GM06990 (cell line): ENCODE data around the gene SHISA8.

ENCODE experiments used
- DNase-seq: peaks from one replicate; pipeline ENCODE4 v3.0.0-alpha.2; 2011; ENCODE audit not compliant: insufficient read length; ENCODE audit errors: extremely low read depth
- H3K27me3 ChIP-seq: replicated peaks from 2 replicates; pipeline ENCODE4 v1.6.0; 2011; ENCODE audit warnings: low read length; ENCODE audit not compliant: control insufficient read depth, insufficient read depth
- H3K36me3 ChIP-seq: 2 replicates; pipeline ENCODE4 v1.5.1; 2011; ENCODE audit warnings: low read length; ENCODE audit not compliant: control insufficient read depth, insufficient read depth
- H3K4me3 ChIP-seq: replicated peaks from 2 replicates; pipeline ENCODE4 v1.5.1; 2011; ENCODE audit warnings: low read depth, mild to moderate bottlenecking, control low read depth, low read length
- TF ChIP-seq, protein P1 (sequence below): IDR thresholded peaks from 2 replicates; pipeline ENCODE4 v1.5.1; 2011; ENCODE audit warnings: low read length, control low read depth, mild to moderate bottlenecking, inconsistent platforms; ENCODE audit not compliant: insufficient read depth, poor library complexity, severe bottlenecking

Gene SHISA8

DNA sequence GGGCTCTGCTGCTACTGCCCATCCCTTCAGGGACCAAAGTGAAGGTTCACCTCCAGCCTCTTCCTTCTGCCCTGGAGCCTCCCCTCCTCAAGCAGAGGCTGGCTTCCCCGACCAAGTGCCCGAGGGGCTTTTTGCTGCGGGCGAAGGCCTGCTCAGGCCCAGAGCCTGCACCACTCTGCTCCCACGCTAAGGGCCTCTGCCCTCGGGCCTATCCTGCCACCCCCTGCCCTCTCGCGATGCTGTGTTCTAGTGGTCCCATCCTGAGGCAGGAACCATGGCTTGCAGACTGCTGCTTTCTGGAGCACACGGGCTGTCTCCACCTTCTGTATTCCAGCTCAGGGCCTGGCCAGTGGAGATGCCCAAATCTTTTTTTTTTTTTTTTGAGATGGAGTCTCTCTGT, 20.6 kb upstream of the SHISA8 start:
- peak; percentile 57 for DNase-seq
- Histone ChIP-seq H3K36me3 (peaks cover 4% of the 10 kb centered on the region; the same call in 1 of the 2 replicates), H3K27me3 (no peaks in the 10 kb centered on the region), H3K4me3 (no peak overlapping the region)
- TF ChIP-seq, protein P1, sequence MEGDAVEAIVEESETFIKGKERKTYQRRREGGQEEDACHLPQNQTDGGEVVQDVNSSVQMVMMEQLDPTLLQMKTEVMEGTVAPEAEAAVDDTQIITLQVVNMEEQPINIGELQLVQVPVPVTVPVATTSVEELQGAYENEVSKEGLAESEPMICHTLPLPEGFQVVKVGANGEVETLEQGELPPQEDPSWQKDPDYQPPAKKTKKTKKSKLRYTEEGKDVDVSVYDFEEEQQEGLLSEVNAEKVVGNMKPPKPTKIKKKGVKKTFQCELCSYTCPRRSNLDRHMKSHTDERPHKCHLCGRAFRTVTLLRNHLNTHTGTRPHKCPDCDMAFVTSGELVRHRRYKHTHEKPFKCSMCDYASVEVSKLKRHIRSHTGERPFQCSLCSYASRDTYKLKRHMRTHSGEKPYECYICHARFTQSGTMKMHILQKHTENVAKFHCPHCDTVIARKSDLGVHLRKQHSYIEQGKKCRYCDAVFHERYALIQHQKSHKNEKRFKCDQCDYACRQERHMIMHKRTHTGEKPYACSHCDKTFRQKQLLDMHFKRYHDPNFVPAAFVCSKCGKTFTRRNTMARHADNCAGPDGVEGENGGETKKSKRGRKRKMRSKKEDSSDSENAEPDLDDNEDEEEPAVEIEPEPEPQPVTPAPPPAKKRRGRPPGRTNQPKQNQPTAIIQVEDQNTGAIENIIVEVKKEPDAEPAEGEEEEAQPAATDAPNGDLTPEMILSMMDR: no peak

DNA sequence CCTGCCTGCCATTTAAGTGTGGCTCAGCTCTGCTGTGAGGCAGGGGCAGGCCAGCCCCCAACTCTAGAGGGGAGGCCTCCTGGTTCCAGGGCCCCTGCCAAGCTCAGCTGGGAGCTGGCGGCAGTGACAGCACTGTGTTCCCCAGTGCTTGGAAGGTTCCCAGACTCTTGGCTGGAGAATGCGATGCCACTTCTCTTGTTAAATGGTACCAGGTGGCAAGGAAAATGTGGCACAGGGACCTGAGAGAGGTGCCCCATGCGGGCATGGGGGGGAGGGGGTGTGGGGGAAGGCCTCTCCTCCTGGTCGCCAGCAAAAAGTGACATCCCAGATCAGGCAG, 20.1 kb upstream of the SHISA8 start:
- no peak for DNase-seq
- peaks cover 4% of the 10 kb centered on the region; the same call in 1 of the 2 replicates for H3K36me3 ChIP-seq
- TF ChIP-seq, protein P1: no peak
- no peaks in the 10 kb centered on the region for H3K27me3 ChIP-seq
- H3K4me3 ChIP-seq: no peak overlapping the region

DNA sequence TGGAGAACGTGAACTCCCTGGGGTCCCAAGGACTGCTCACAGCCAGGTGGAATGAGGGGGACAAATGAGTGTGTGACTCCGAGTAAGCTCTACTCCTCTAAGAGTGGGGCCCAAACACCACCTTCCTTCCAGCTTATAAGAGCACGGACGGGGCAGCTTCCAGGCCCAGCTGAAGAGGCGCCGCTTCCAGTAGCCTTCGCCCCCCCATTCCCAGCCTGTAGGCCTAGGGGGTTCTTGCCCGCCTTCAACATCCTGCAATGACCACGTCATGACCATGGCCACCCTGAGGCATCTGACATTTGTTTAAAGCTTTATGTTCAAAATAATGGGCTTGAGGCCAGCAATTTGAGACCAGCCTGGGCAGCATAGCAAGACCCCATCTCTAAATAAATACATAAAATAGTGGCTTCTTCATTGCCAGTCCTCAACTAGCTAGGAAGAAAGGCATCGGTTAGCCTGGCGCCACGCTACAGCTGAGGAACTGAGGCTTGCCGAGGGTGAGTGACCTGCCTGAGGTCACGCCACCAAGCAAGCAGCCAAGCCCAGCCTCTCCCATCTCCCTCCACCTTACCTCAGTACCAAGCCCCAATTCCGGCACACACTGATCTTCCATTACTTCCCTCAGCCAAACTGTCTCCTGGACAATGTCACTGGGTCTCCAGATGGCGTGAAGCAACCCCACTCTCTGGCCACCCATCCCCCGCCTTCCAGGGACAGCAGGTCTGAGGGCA, 19.6 kb upstream of the SHISA8 start:
- Histone ChIP-seq H3K4me3 (no peak overlapping the region), H3K27me3 (no peaks in the 10 kb centered on the region), H3K36me3 (peaks cover 4% of the 10 kb centered on the region; the same call in 1 of the 2 replicates)
- TF ChIP-seq, protein P1: no peak
- no peak for DNase-seq

DNA sequence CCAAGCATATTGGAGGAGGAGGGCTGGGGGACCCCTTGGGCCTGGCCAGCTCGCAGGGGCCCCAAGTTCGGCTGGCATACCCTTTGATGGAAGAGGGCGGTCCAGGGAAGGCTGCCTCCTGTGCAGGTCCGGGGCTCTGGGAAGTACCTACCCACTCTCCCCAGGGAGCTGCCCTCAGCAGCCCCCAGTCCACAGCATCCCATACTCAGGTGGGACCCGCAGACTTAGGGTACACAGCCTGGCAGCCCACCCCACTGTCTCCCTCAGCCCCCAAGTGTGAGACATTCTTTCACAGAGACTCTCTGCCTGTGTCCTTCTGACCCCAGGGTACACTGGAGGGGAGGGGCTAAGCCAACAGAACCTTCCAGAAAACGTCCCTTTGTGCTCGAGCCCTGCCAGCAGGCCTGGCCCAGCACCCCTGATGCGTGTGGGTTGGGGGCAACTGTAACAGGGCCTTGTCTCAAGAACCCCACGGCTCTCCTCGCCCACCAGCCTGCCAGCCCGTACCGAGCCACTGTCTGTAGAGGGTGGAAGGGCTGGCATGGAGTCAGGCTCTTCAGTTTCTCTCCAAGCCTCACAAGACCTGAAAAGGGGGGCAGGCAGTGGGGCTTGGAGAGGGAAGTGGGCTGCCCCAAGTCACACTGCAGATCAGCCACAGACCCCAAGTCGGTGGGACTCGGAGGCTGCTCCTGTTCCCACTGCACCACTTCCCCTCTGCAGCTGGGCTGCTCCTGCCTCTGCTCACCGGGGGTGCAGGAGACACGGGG, 18.7 kb upstream of the SHISA8 start:
- no peak for DNase-seq
- no peaks in the 10 kb centered on the region for H3K27me3 ChIP-seq
- H3K36me3 ChIP-seq: 0 out of 2 replicates have a peak, but pooled peaks cover under 1% of the 10 kb centered on the region
- H3K4me3 ChIP-seq: no peak overlapping the region
- TF ChIP-seq, protein P1: no peak

DNA sequence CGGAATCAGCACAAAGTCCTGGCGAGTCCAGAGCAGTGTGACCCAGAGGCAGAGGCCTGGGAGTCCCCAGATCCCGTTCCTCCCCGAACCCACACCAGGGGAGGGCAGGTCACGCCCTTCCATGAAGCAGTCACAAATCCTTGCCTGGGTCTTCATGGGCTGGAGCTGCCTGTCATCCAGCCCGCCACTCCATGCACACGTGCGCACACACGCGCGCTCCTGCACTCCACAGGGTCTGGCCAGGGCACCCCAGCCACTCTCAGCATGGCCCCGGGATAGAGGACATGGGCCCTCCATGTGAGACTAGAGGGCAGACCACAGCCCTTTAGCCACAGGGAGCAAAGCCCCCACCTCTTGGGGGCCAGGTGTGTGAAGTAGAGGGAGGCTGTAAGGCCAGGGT, 17.5 kb upstream of the SHISA8 start:
- H3K4me3 ChIP-seq: no peak overlapping the region
- TF ChIP-seq, protein P1: no peak
- no peak for DNase-seq
- no peaks in the 10 kb centered on the region for H3K27me3 ChIP-seq
- H3K36me3 ChIP-seq: no peaks in the 10 kb centered on the region
